ENCODE results near the gene TTYH2. TPM values are rescaled to one million over a fixed set of nuclear protein-coding genes. Genes with fewer than 3 reads are reported as not detected.

Gene TTYH2
- total and polyA plus RNA-seq, 7 experiments from 2014 or later, result 1.9 to 15.8 (median 9.8) TPM

DNA sequence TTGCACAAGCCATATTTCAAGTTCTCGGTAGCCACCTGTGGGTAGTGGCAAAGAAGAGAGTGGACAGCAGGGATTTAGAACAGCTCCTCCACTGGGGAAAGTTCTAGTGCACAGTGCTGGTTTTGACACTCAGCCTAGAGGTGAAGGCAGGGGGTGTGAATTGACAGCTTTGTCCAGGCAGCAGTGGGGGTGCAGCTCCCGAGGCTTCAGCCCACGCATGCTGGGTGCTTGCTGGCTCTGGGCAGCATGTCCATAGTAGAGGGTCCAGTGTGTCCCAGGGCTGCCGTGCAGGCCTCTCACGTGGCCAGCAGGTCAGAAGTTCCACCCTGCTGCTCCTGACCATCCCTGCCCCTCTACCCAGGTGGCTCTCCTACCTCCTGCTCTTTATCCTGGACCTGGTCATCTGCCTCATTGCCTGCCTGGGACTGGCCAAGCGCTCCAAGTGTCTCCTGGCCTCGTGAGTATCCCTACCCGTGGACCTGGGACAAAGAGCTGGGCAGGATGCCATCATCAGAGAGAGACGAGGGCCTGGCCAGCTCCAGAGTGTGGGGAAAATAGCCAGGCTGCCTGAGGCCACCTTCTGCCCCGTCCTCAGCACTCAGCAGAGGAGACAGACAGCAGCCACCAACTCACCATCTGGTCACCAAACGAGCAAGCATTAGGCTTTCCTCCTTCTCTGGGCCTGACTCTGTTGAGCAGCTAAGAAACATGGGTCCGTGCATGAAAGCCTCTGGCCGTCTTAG is 29.8 kb downstream of the TTYH2 start:
- H3K27ac ChIP-seq (ENCODE audit: low read depth, low read length), result no peak overlapping the region
- intact Hi-C loops (cut with micrococcal nuclease), result no loop called here
- H3K27me3 ChIP-seq (ENCODE audit: control insufficient read depth in 2 of 2, insufficient read depth in 2 of 2, low read length in 2 of 2), result no peaks in the 10 kb centered on the region
- DNase-seq (no peak), ATAC-seq (no peak)
- Mint-ChIP-seq H3K4me3 (no peak overlapping the region), H3K36me3 (peaks cover 0 to 8% (median 5%) of the 10 kb centered on the region in 5 donors), H3K4me1 (peaks cover 0 to 3% (median 0%) of the 10 kb centered on the region in 7 donors), H3K9me3 (no peaks in the 10 kb centered on the region), H3K27me3 (no peaks in the 10 kb centered on the region), H3K27ac (peak overlapping the region in 1 of 9 donors; percentile 54)
- no peaks in the 10 kb centered on the region for H3K4me1 ChIP-seq (ENCODE audit: control insufficient read depth in 2 of 2, insufficient read depth in 2 of 2, low read length in 2 of 2)
- no peak overlapping the region for H3K4me3 ChIP-seq (ENCODE audit: low read length)
- ChIA-PET CTCF (no interaction called here), POLR2A (no interaction called here)
- no peaks in the 10 kb centered on the region for H3K9me3 ChIP-seq (ENCODE audit: control insufficient read depth in 2 of 3, low read length in 3 of 3)
- peaks cover 0 to 4% (median 0%) of the 10 kb centered on the region in 3 experiments for H3K36me3 ChIP-seq (ENCODE audit: control insufficient read depth in 2 of 3, insufficient read depth in 3 of 3, low read length in 3 of 3)

DNA sequence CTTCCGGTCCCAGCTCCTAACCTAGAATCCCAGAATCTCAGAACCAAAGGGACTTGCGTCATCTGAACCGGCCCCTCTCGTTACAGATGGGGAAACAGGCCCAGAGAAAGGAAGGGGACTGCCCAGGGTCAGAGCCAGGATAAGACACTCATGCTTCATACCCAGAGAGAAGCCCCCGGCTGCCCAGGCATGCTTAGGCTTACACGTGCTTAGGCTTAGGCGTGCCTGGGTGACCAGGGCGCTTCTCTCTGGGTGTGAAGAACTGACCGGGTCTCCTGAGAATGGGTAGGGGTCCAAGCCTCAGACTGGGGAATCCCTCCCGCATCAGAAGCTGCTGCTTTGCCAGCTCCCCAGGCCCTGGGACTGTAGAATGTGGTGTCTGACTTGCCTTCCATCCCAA is 30.8 kb downstream of the TTYH2 start:
- H3K4me1 ChIP-seq (ENCODE audit: control insufficient read depth in 2 of 2, insufficient read depth in 2 of 2, low read length in 2 of 2), result no peaks in the 10 kb centered on the region
- no peaks in the 10 kb centered on the region for H3K9me3 ChIP-seq (ENCODE audit: control insufficient read depth in 2 of 3, low read length in 3 of 3)
- no peak overlapping the region for H3K4me3 ChIP-seq (ENCODE audit: low read length)
- Mint-ChIP-seq H3K36me3 (peaks cover 0 to 8% (median 5%) of the 10 kb centered on the region in 5 donors), H3K27me3 (no peaks in the 10 kb centered on the region), H3K27ac (no peak overlapping the region), H3K9me3 (no peaks in the 10 kb centered on the region), H3K4me1 (peaks cover 0 to 6% (median 0%) of the 10 kb centered on the region in 7 donors), H3K4me3 (no peak overlapping the region)
- POLR2A ChIA-PET, result no interaction called here
- no peak overlapping the region for H3K27ac ChIP-seq (ENCODE audit: low read depth, low read length)
- CTCF ChIA-PET, result no interaction called here
- H3K36me3 ChIP-seq (ENCODE audit: control insufficient read depth in 2 of 3, insufficient read depth in 3 of 3, low read length in 3 of 3), result peaks cover 0 to 4% (median 0%) of the 10 kb centered on the region in 3 experiments
- DNase-seq (no peak), ATAC-seq (no peak)
- no peaks in the 10 kb centered on the region for H3K27me3 ChIP-seq (ENCODE audit: control insufficient read depth in 2 of 2, insufficient read depth in 2 of 2, low read length in 2 of 2)
- intact Hi-C loops (cut with micrococcal nuclease), result no loop called here

DNA sequence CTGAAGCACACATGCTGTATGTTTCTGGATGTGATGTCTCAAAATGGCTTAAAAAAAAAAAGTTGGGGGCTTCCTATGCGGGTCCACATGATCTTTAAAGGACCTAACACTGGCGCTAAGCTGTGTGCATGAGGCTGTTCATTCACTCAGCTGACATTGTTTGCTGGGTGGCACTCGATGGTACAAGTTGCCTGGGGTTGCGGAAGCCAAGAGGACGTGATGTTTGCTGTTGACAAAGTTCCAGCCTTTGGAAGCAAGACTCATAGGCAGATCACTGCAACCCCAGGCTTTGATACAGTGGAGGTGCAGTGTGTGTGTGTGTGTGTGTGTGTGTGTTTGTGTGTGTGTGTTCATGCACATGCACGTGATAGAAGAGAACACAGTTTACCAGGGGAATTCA is 31.2 kb downstream of the TTYH2 start:
- ChIA-PET CTCF (interaction anchor here (0.5 kb wide), 1 partner anchor 315 kb away, joined by 3 read pairs; no protein-coding TSS in a partner anchor), POLR2A (no interaction called here)
- Mint-ChIP-seq H3K27ac (no peak overlapping the region), H3K4me1 (peaks cover 0 to 6% (median 0%) of the 10 kb centered on the region in 7 donors), H3K9me3 (no peaks in the 10 kb centered on the region), H3K36me3 (peaks cover 0 to 7% (median 3%) of the 10 kb centered on the region in 5 donors), H3K4me3 (no peak overlapping the region), H3K27me3 (no peaks in the 10 kb centered on the region)
- no peaks in the 10 kb centered on the region for H3K9me3 ChIP-seq (ENCODE audit: control insufficient read depth in 2 of 3, low read length in 3 of 3)
- intact Hi-C loops (cut with micrococcal nuclease), result no loop called here
- H3K36me3 ChIP-seq (ENCODE audit: control insufficient read depth in 2 of 3, insufficient read depth in 3 of 3, low read length in 3 of 3), result peaks cover 0 to 4% (median 0%) of the 10 kb centered on the region in 3 experiments
- no peak overlapping the region for H3K27ac ChIP-seq (ENCODE audit: low read depth, low read length)
- no peak for DNase-seq
- no peak for ATAC-seq
- H3K4me3 ChIP-seq (ENCODE audit: low read length), result no peak overlapping the region
- no peaks in the 10 kb centered on the region for H3K27me3 ChIP-seq (ENCODE audit: control insufficient read depth in 2 of 2, insufficient read depth in 2 of 2, low read length in 2 of 2)
- H3K4me1 ChIP-seq (ENCODE audit: control insufficient read depth in 2 of 2, insufficient read depth in 2 of 2, low read length in 2 of 2), result no peaks in the 10 kb centered on the region

DNA sequence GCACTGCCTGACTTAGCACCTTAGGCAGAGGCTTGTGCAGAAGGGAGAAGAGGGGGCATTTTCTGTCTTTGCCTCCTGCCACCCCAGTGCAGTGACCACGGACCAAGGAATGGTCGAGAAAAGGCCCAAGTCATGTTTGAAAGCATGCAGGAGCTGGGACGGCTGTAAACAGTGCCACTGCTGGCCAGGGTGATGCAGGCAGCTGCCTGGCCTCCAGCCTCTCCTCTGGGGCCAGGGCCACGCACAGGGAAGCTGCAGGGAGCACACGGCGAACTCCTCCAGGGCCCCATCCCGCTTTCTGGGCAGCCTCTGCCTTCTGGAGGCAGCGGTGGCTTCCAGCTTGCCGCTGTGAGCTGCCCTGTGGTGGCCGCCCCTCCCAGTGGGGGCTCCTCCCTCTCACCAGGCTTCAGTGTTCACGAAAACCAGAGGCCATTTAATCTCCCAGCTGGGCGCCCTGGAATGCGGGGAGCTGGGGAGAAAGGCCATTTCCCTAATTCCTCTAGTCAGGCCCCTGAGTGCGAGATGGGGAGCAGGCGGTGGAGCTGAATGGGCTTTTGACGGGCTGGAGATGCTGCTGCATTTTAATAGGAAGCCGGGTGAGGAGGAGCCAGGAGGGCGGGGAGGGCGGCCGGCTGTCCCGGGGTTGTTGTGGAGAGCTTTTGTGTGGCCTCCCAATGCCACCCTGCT is 31.9 kb downstream of the TTYH2 start:
- H3K36me3 Mint-ChIP-seq, result peaks cover 0 to 3% (median 0%) of the 10 kb centered on the region in 5 donors
- no peak overlapping the region for H3K4me3 Mint-ChIP-seq
- peaks cover 0 to 6% (median 0%) of the 10 kb centered on the region in 7 donors for H3K4me1 Mint-ChIP-seq
- Histone ChIP-seq H3K27me3 (ENCODE audit: control insufficient read depth in 2 of 2, insufficient read depth in 2 of 2, low read length in 2 of 2) (no peaks in the 10 kb centered on the region), H3K4me1 (ENCODE audit: control insufficient read depth in 2 of 2, insufficient read depth in 2 of 2, low read length in 2 of 2) (no peaks in the 10 kb centered on the region), H3K9me3 (ENCODE audit: control insufficient read depth in 2 of 3, low read length in 3 of 3) (no peaks in the 10 kb centered on the region), H3K27ac (ENCODE audit: low read depth, low read length) (no peak overlapping the region), H3K4me3 (ENCODE audit: low read length) (no peak overlapping the region), H3K36me3 (ENCODE audit: control insufficient read depth in 2 of 3, insufficient read depth in 3 of 3, low read length in 3 of 3) (peaks cover 0 to 4% (median 0%) of the 10 kb centered on the region in 3 experiments)
- ChIA-PET POLR2A (no interaction called here), CTCF (interaction anchor here (0.5 kb wide), 1 partner anchor 314 kb away, joined by 3 read pairs; no protein-coding TSS in a partner anchor)
- no peaks in the 10 kb centered on the region for H3K27me3 Mint-ChIP-seq
- no peak for DNase-seq
- ATAC-seq, result no peak
- H3K9me3 Mint-ChIP-seq, result no peaks in the 10 kb centered on the region
- intact Hi-C loops (cut with micrococcal nuclease), result no loop called here
- no peak overlapping the region for H3K27ac Mint-ChIP-seq

DNA sequence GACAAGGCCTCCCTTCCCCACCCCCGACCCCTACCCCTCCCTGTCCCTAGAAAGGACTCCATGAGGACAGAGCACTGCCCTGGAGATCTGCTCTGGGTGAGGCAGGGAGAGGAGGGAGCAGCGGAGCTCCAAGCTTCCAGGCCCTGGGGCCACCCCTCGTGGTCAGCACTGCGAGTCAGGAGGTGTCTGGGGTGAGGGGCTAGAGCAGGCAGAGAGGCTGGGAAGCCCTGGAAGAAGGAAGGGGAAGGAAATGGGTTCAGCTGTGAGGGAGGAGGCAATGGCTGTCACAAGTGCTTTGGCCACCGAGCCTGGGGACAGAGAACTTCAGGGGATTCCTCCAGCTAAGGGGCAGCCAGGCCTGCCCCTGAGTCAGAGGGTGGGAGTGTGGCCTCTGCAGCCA is 32.5 kb downstream of the TTYH2 start:
- no peak overlapping the region for H3K4me3 Mint-ChIP-seq
- Histone ChIP-seq H3K27me3 (ENCODE audit: control insufficient read depth in 2 of 2, insufficient read depth in 2 of 2, low read length in 2 of 2) (no peaks in the 10 kb centered on the region), H3K4me3 (ENCODE audit: low read length) (no peak overlapping the region), H3K9me3 (ENCODE audit: control insufficient read depth in 2 of 3, low read length in 3 of 3) (no peaks in the 10 kb centered on the region), H3K36me3 (ENCODE audit: control insufficient read depth in 2 of 3, insufficient read depth in 3 of 3, low read length in 3 of 3) (peaks cover 0 to 4% (median 0%) of the 10 kb centered on the region in 3 experiments), H3K27ac (ENCODE audit: low read depth, low read length) (no peak overlapping the region), H3K4me1 (ENCODE audit: control insufficient read depth in 2 of 2, insufficient read depth in 2 of 2, low read length in 2 of 2) (no peaks in the 10 kb centered on the region)
- DNase-seq, result no peak
- intact Hi-C loops (cut with micrococcal nuclease), result no loop called here
- CTCF ChIA-PET, result no interaction called here
- H3K4me1 Mint-ChIP-seq, result peaks cover 0 to 6% (median 0%) of the 10 kb centered on the region in 7 donors
- POLR2A ChIA-PET, result no interaction called here
- no peaks in the 10 kb centered on the region for H3K27me3 Mint-ChIP-seq
- H3K27ac Mint-ChIP-seq, result no peak overlapping the region
- no peak for ATAC-seq
- peaks cover 0 to 3% (median under 1%) of the 10 kb centered on the region in 5 donors for H3K36me3 Mint-ChIP-seq
- H3K9me3 Mint-ChIP-seq, result no peaks in the 10 kb centered on the region

DNA sequence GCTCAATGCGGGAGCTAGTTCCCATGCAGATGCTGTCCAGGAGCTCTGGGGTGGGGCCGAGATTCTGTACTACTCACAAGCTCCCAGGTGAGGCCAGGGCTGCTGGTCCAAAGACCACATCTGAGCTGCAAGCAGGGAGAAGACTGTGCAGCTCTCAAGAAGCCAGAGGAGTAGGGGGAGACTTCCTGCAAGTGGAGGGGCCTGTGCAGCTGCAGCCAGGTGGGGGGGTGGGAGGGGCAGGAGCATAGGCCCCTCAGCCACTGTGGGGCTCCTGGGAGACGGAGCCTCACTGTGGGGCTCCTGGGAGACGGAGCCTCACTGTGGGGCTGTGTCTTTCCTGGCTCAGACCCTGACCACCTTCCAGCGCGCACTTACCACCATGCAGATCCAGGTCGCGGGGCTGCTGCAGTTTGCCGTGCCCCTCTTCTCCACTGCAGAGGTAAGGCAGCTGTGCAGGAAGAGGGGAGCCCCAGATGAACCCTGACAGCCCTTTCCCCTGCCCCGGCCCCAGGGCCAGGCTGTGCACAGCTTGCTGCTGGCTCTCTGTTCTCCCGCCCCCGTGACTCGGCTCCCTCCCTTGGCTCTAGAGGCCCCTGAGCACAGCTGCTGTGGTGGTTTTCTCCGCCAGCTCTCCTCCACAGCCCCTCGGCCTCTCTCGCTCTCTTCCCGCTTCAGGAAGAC is 36.4 kb downstream of the TTYH2 start:
- H3K9me3 Mint-ChIP-seq, result no peaks in the 10 kb centered on the region
- Histone ChIP-seq H3K27me3 (ENCODE audit: control insufficient read depth in 2 of 2, insufficient read depth in 2 of 2, low read length in 2 of 2) (no peaks in the 10 kb centered on the region), H3K36me3 (ENCODE audit: control insufficient read depth in 2 of 3, insufficient read depth in 3 of 3, low read length in 3 of 3) (no peaks in the 10 kb centered on the region), H3K9me3 (ENCODE audit: control insufficient read depth in 2 of 3, low read length in 3 of 3) (no peaks in the 10 kb centered on the region), H3K4me1 (ENCODE audit: control insufficient read depth in 2 of 2, insufficient read depth in 2 of 2, low read length in 2 of 2) (no peaks in the 10 kb centered on the region), H3K27ac (ENCODE audit: low read depth, low read length) (no peak overlapping the region), H3K4me3 (ENCODE audit: low read length) (no peak overlapping the region)
- H3K27ac Mint-ChIP-seq, result peak overlapping the region in 1 of 9 donors; percentile 72
- H3K4me3 Mint-ChIP-seq, result no peak overlapping the region
- peaks cover 0 to 6% (median 2%) of the 10 kb centered on the region in 5 donors for H3K36me3 Mint-ChIP-seq
- ATAC-seq (no peak), DNase-seq (no peak)
- H3K4me1 Mint-ChIP-seq, result peaks cover 0 to 4% (median 0%) of the 10 kb centered on the region in 7 donors
- CTCF ChIA-PET, result interaction anchor here (1.2 kb wide), 2 partner anchors 39 to 54 kb away, joined by 3 read pairs; no protein-coding TSS in a partner anchor
- no peaks in the 10 kb centered on the region for H3K27me3 Mint-ChIP-seq
- POLR2A ChIA-PET, result no interaction called here
- intact Hi-C loops (cut with micrococcal nuclease), result no loop called here

Measured in naive thymus-derived CD4-positive, alpha-beta T cell (primary cell).